OCI-LY1 (cell line): ENCODE results near the gene OR51B5.
"Not testable (repeated sequence)": the region's sequence is repeated elsewhere in the genome, so short reads cannot be mapped to it uniquely, and the experiment has no call there.

Source experiments
- H2AFZ ChIP-seq: fragments of 200-600 bp; sonication (generic), shearing (Covaris generic); 2 replicates; pipeline ENCODE4 v1.6.0; 2014; ENCODE audit warnings: antibody characterized with exemption, mild to moderate bottlenecking, low read length
- H3F3A ChIP-seq: fragments of 200-600 bp; sonication (generic), shearing (Covaris generic); 2 replicates; pipeline ENCODE4 v1.6.0; 2014; ENCODE audit warnings: mild to moderate bottlenecking, antibody characterized with exemption, low read length, moderate library complexity; ENCODE audit not compliant: insufficient read depth
- H3K27ac ChIP-seq: fragments of 200-600 bp; sonication (generic); 2 replicates; pipeline ENCODE4 v1.5.1; 2014; ENCODE audit warnings: low read length, mixed run types, mild to moderate bottlenecking, low read depth; ENCODE audit not compliant: poor library complexity, severe bottlenecking
- H3K27me3 ChIP-seq: fragments of 200-600 bp; sonication (generic); 2 replicates; pipeline ENCODE4 v1.6.0; 2014; ENCODE audit warnings: antibody characterized with exemption, mild to moderate bottlenecking, low read length, moderate library complexity; ENCODE audit not compliant: insufficient read depth
- H3K36me3 ChIP-seq: fragments of 200-600 bp; sonication (generic); 2 replicates; pipeline ENCODE4 v1.6.1; 2014; ENCODE audit warnings: mild to moderate bottlenecking, antibody characterized with exemption, low read length, moderate library complexity, mixed read lengths; ENCODE audit not compliant: insufficient read depth
- H3K4me1 ChIP-seq: fragments of 200-600 bp; sonication (generic); 2 replicates; pipeline ENCODE4 v1.5.1; 2014; ENCODE audit warnings: mild to moderate bottlenecking, low read length, moderate library complexity; ENCODE audit not compliant: insufficient read depth, severe bottlenecking
- H3K4me2 ChIP-seq: fragments of 200-600 bp; sonication (generic), shearing (Covaris generic); 2 replicates; pipeline ENCODE4 v1.6.1; 2014; ENCODE audit warnings: low read length
- H3K4me3 ChIP-seq: fragments of 200-600 bp; sonication (generic); 2 replicates; pipeline ENCODE4 v1.5.1; 2014; ENCODE audit warnings: low read length, low read depth, mild to moderate bottlenecking, mixed read lengths; ENCODE audit not compliant: poor library complexity, severe bottlenecking
- H3K79me2 ChIP-seq: fragments of 200-600 bp; shearing (Covaris generic); 2 replicates; pipeline ENCODE4 v1.6.1; 2016; ENCODE audit warnings: mixed run types, low read length, mixed read lengths; ENCODE audit not compliant: insufficient read depth
- H3K9ac ChIP-seq: fragments of 200-600 bp; sonication (generic), shearing (Covaris generic); 2 replicates; pipeline ENCODE4 v1.6.1; 2014; ENCODE audit warnings: mild to moderate bottlenecking, low read length, mixed read lengths
- H3K9me2 ChIP-seq: fragments of 200-600 bp; sonication (generic), shearing (Covaris generic); 2 replicates; pipeline ENCODE4 v1.6.1; 2014; ENCODE audit warnings: low read depth, mild to moderate bottlenecking, low read length, mixed read lengths
- H3K9me3 ChIP-seq: fragments of 200-600 bp; shearing (Covaris generic); 2 replicates; pipeline ENCODE4 v1.6.1; 2014; ENCODE audit warnings: low read length, mixed read lengths
- H4K20me1 ChIP-seq: fragments of 200-600 bp; sonication (generic), shearing (Covaris generic); 2 replicates; pipeline ENCODE4 v1.6.0; 2016; ENCODE audit warnings: mild to moderate bottlenecking, low read length; ENCODE audit not compliant: insufficient read depth
- EZH2 ChIP-seq: fragments of 200-600 bp; sonication (generic), shearing (Covaris generic); IDR thresholded peaks from 2 replicates; pipeline ENCODE4 v1.8.0; 2017; ENCODE audit warnings: borderline replicate concordance, mixed run types, mild to moderate bottlenecking, antibody characterized with exemption, low read length, moderate library complexity, mixed read lengths
- TF ChIP-seq, protein P1 (sequence below): fragments of 200-600 bp; sonication (generic), shearing (Covaris generic); IDR thresholded peaks from 2 replicates; pipeline ENCODE4 v1.5.1; 2017; ENCODE audit warnings: mild to moderate bottlenecking, antibody characterized with exemption, low read length, moderate library complexity, mixed read lengths

The OR51B5 gene

DNA sequence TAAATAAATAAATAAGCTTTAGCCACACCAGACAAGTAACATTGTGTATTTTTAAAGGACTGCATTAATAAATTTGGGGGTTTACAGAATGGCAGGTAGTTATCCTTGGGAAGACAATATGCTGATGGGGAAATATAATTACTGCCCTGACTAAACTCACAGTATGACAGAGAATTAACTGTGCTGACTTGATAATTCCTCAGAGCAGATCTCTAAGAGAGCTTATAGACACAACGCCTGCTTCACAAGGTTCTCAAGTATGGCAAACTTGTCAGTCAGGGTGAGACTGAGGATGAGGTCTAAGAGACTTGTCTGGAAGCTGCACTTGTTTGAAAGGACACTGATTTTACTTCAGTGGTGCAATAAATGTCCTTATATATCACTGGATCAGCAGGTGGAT, 44.9 kb downstream of the OR51B5 start:
- Histone ChIP-seq H3K4me3 (no peak overlapping the region), H3K4me1 (no peaks in the 10 kb centered on the region), H3K9me3 (no peaks in the 10 kb centered on the region), H3K27ac (no peak overlapping the region), H3F3A (no peaks in the 10 kb centered on the region), H2AFZ (no peak overlapping the region), H3K9ac (no peak overlapping the region), H3K27me3 (no peaks in the 10 kb centered on the region), H3K4me2 (no peak overlapping the region), H3K36me3 (no peaks in the 10 kb centered on the region), H4K20me1 (no peaks in the 10 kb centered on the region), H3K9me2 (no peaks in the 10 kb centered on the region), H3K79me2 (no peaks in the 10 kb centered on the region)
- TF ChIP-seq, protein P1, sequence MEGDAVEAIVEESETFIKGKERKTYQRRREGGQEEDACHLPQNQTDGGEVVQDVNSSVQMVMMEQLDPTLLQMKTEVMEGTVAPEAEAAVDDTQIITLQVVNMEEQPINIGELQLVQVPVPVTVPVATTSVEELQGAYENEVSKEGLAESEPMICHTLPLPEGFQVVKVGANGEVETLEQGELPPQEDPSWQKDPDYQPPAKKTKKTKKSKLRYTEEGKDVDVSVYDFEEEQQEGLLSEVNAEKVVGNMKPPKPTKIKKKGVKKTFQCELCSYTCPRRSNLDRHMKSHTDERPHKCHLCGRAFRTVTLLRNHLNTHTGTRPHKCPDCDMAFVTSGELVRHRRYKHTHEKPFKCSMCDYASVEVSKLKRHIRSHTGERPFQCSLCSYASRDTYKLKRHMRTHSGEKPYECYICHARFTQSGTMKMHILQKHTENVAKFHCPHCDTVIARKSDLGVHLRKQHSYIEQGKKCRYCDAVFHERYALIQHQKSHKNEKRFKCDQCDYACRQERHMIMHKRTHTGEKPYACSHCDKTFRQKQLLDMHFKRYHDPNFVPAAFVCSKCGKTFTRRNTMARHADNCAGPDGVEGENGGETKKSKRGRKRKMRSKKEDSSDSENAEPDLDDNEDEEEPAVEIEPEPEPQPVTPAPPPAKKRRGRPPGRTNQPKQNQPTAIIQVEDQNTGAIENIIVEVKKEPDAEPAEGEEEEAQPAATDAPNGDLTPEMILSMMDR = no peak
- TF ChIP-seq EZH2 = no peak

DNA sequence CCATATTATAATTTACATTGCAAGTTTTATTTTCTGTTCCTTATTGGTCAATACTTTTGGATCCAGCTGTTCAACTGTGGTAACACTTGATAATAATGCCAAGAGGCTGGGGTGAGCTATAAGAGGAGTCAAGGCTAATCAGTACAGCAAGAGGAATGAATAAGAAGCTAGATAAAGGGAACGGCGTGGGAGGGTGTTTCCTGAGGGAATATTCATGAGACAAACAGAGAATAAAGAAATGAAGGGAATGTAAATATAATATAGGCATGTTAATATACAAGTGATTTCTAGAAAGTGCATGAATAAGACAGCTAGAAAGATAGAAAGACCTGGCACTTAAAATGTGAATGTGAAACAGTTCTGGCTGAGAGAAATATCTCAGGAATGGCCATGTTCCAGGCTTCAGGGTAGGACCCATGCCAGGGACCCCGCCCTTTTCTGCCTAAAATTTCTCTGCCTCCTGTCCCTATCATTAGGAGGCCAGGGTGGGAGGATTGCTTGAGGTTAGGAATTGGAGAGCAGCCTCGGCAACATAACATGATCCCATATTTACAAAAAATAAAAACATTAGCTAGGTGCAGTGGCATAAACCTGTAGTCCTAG, 45.5 kb downstream of the OR51B5 start:
- Histone ChIP-seq H4K20me1 (no peaks in the 10 kb centered on the region), H3K79me2 (no peaks in the 10 kb centered on the region), H3K9ac (no peak overlapping the region), H3K9me3 (no peaks in the 10 kb centered on the region), H3K36me3 (no peaks in the 10 kb centered on the region), H2AFZ (no peak overlapping the region), H3K9me2 (no peaks in the 10 kb centered on the region), H3F3A (no peaks in the 10 kb centered on the region), H3K4me2 (no peak overlapping the region), H3K4me1 (no peaks in the 10 kb centered on the region), H3K4me3 (no peak overlapping the region), H3K27ac (no peak overlapping the region), H3K27me3 (no peaks in the 10 kb centered on the region)
- no peak for TF ChIP-seq EZH2
- TF ChIP-seq, protein P1 = no peak

DNA sequence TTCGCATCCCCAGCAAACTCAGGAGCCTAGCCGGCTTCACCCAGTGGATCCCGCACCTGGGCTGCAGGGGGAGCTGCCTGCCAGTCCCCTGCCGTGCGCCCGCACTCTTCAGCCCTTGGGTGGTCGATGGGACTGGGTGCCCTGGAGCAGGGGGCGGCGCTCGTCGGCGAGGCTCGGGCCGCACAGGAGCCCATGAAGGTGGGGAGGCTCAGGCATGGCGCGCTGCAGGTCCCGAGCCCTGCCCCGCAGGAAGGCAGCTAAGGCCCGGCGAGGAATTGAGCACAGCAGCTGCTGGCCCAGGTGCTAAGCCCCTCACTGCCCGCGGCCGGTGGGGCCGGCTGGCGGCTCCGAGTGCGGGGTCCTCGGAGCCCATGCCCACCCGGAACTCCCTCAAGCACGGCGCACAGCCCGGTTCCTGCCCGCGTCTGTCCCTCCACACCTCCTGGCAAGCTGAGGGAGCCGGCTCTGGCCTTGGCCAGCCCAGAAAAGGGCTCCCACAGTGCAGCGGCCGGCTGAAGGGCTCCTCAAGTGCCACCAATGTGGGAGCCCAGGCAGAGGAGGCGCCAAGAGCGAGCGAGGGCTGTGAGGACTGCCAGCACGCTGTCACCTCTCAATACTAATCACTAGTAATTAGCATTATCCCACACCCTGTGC, 48.9 kb downstream of the OR51B5 start:
- not testable (repeated sequence) for H3K4me1 ChIP-seq, H3K9ac ChIP-seq, H3K27ac ChIP-seq, H3F3A ChIP-seq, H2AFZ ChIP-seq, H3K27me3 ChIP-seq, H4K20me1 ChIP-seq, H3K9me3 ChIP-seq, H3K4me3 ChIP-seq, H3K36me3 ChIP-seq, H3K4me2 ChIP-seq, H3K79me2 ChIP-seq, H3K9me2 ChIP-seq

DNA sequence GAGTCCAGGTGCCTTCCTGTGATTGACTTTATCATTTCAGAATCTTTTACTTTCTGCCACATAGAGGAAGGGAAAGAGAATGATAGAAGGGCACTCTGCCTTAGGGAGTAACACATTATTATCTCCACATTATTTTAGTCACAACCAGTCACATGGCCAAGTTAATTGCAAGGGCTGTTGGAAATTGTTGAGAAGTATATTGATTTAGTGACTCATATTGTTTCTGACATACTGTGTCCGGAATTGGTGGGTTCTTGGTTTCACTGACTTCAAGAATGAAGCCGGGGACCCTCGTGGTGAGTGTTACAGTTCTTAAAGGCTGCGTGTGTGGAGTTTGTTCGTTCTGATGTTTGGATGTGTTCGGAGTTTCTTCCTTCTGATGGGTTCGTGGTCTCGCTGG, 50.3 kb downstream of the OR51B5 start:
- Histone ChIP-seq H3K4me3 (no peak overlapping the region), H3K36me3 (no peaks in the 10 kb centered on the region), H3K9me3 (no peaks in the 10 kb centered on the region), H3K27me3 (no peaks in the 10 kb centered on the region), H3K4me2 (no peak overlapping the region), H3K9ac (no peak overlapping the region), H3K4me1 (no peaks in the 10 kb centered on the region), H3K79me2 (no peaks in the 10 kb centered on the region), H3K27ac (no peak overlapping the region), H3F3A (no peaks in the 10 kb centered on the region), H3K9me2 (no peaks in the 10 kb centered on the region), H4K20me1 (no peaks in the 10 kb centered on the region), H2AFZ (no peak overlapping the region)
- no peak for TF ChIP-seq EZH2
- TF ChIP-seq, protein P1 = no peak
